ENCODE data around the gene TFIP11.

- TF ChIP-seq CTCF (IDR thresholded peaks at IDR 0.05) (no peak), ZFX (IDR thresholded peaks at IDR 0.05; ENCODE audit: borderline replicate concordance) (no peak)
Observed at GRCh38 chr22:26503758-26504157, 8.5 kb downstream of the TFIP11 start.

Measured in 22Rv1 (cell line).